Activated CD4-positive, alpha-beta memory T cell treated with anti-CD3 and anti-CD28 coated beads for 36 hours (primary cell): ENCODE results near the gene ITSN1. TPM values are rescaled to one million over a fixed set of nuclear protein-coding genes. Genes with fewer than 3 reads are reported as not detected.

Experiments used
- CTCF ChIA-PET: fragments of 350-600 bp; sonication (Branson Sonifier 250); formaldehyde crosslinking; loops from one replicate; lab custom pipeline; 2021; ENCODE audit warnings: antibody characterized with exemption, inconsistent platforms; lab: Charles Lee
- POLR2A ChIA-PET: fragments of 350-600 bp; sonication (Branson Sonifier 250); formaldehyde crosslinking; loops from one replicate; lab custom pipeline; 2021; ENCODE audit warnings: antibody characterized with exemption; lab: Charles Lee
- DNase-seq: peaks from one replicate; pipeline ENCODE4 v3.0.0-alpha.2; 2020
- H3K27ac Mint-ChIP-seq: one replicate; pipeline ENCODE4 v1.8.0; 2021; ENCODE audit warnings: mixed read lengths
- H3K27me3 Mint-ChIP-seq: one replicate; pipeline ENCODE4 v1.8.0; 2021; ENCODE audit warnings: mixed read lengths
- H3K36me3 Mint-ChIP-seq: one replicate; pipeline ENCODE4 v1.8.0; 2021; ENCODE audit warnings: mixed read lengths
- H3K4me1 Mint-ChIP-seq: one replicate; pipeline ENCODE4 v1.8.0; 2021; ENCODE audit warnings: low read depth, mixed read lengths
- H3K4me3 Mint-ChIP-seq: one replicate; pipeline ENCODE4 v1.8.0; 2021; ENCODE audit warnings: mild to moderate bottlenecking, mixed read lengths
- H3K9me3 Mint-ChIP-seq: one replicate; pipeline ENCODE4 v1.8.0; 2021; ENCODE audit warnings: mixed read lengths
- intact Hi-C: fragments of 100-400 bp; cut with micrococcal nuclease; formaldehyde crosslinking; loops from one replicate; pipeline ENCODE4 v1.15.1; 2023
- total RNA-seq, 2 experiments: library from RNA; stranded (reverse); gene quantifications; one replicate each; pipeline ENCODE4 v1.2.3, GENCODE V29; 2021

Gene ITSN1
- total RNA-seq, 2 experiments from 2014 or later, result 3.2 to 4.5 TPM

- H3K36me3 Mint-ChIP-seq, result peaks cover 6% of the 10 kb centered on the region
- no peak overlapping the region for H3K27ac Mint-ChIP-seq
- no peak for DNase-seq
- ChIA-PET POLR2A (no interaction called here), CTCF (interaction anchor here (0.8 kb wide), 1 partner anchor 1890 kb away, joined by 3 read pairs; no protein-coding TSS in a partner anchor)
- intact Hi-C loops, result no loop called here
- H3K9me3 Mint-ChIP-seq, result peaks cover 21% of the 10 kb centered on the region
- H3K4me3 Mint-ChIP-seq, result no peak overlapping the region
- H3K4me1 Mint-ChIP-seq, result no peaks in the 10 kb centered on the region
- no peaks in the 10 kb centered on the region for H3K27me3 Mint-ChIP-seq
Measured at GRCh38 chr21:33748903-33749302, 106.6 kb downstream of the ITSN1 start.

- Mint-ChIP-seq H3K9me3 (peaks cover 21% of the 10 kb centered on the region), H3K27ac (no peak overlapping the region), H3K36me3 (peaks cover 6% of the 10 kb centered on the region), H3K4me3 (no peak overlapping the region), H3K27me3 (no peaks in the 10 kb centered on the region), H3K4me1 (no peaks in the 10 kb centered on the region)
- ChIA-PET POLR2A (no interaction called here), CTCF (no interaction called here)
- intact Hi-C loops, result no loop called here
- DNase-seq, result no peak
Measured at GRCh38 chr21:33750017-33750416, 107.7 kb downstream of the ITSN1 start.

GRCh38 chr21:33751120-33751519, 108.8 kb downstream of the ITSN1 start:
- H3K36me3 Mint-ChIP-seq, result peaks cover 3% of the 10 kb centered on the region
- ChIA-PET CTCF (no interaction called here), POLR2A (no interaction called here)
- H3K27ac Mint-ChIP-seq, result no peak overlapping the region
- intact Hi-C loops, result no loop called here
- DNase-seq, result no peak
- H3K27me3 Mint-ChIP-seq, result no peaks in the 10 kb centered on the region
- no peak overlapping the region for H3K4me3 Mint-ChIP-seq
- no peaks in the 10 kb centered on the region for H3K4me1 Mint-ChIP-seq
- peaks cover 16% of the 10 kb centered on the region for H3K9me3 Mint-ChIP-seq

- peaks cover 11% of the 10 kb centered on the region for H3K9me3 Mint-ChIP-seq
- intact Hi-C loops, result no loop called here
- ChIA-PET CTCF (no interaction called here), POLR2A (no interaction called here)
- peaks cover 1% of the 10 kb centered on the region for H3K36me3 Mint-ChIP-seq
- no peaks in the 10 kb centered on the region for H3K4me1 Mint-ChIP-seq
- no peaks in the 10 kb centered on the region for H3K27me3 Mint-ChIP-seq
- H3K27ac Mint-ChIP-seq, result no peak overlapping the region
- DNase-seq, result no peak
- no peak overlapping the region for H3K4me3 Mint-ChIP-seq
Measured at GRCh38 chr21:33751533-33751932, 109.2 kb downstream of the ITSN1 start.

- DNase-seq, result no peak
- no peaks in the 10 kb centered on the region for H3K36me3 Mint-ChIP-seq
- H3K27ac Mint-ChIP-seq, result no peak overlapping the region
- peaks cover 5% of the 10 kb centered on the region for H3K9me3 Mint-ChIP-seq
- ChIA-PET POLR2A (no interaction called here), CTCF (no interaction called here)
- intact Hi-C loops, result no loop called here
- no peaks in the 10 kb centered on the region for H3K27me3 Mint-ChIP-seq
- no peaks in the 10 kb centered on the region for H3K4me1 Mint-ChIP-seq
- no peak overlapping the region for H3K4me3 Mint-ChIP-seq
Measured at GRCh38 chr21:33752260-33752659, 110.0 kb downstream of the ITSN1 start.

GRCh38 chr21:33753886-33754285, 111.6 kb downstream of the ITSN1 start:
- Mint-ChIP-seq H3K27me3 (no peaks in the 10 kb centered on the region), H3K9me3 (no peaks in the 10 kb centered on the region), H3K4me1 (no peaks in the 10 kb centered on the region), H3K4me3 (no peak overlapping the region), H3K27ac (no peak overlapping the region), H3K36me3 (no peaks in the 10 kb centered on the region)
- ChIA-PET CTCF (interaction anchor here (0.6 kb wide), 1 partner anchor 594 kb away, joined by 3 read pairs; no protein-coding TSS in a partner anchor), POLR2A (no interaction called here)
- intact Hi-C loops, result no loop called here
- DNase-seq, result no peak

GRCh38 chr21:33754481-33754880, 112.2 kb downstream of the ITSN1 start:
- no peaks in the 10 kb centered on the region for H3K36me3 Mint-ChIP-seq
- no peaks in the 10 kb centered on the region for H3K4me1 Mint-ChIP-seq
- no peaks in the 10 kb centered on the region for H3K27me3 Mint-ChIP-seq
- DNase-seq, result no peak
- CTCF ChIA-PET, result no interaction called here
- H3K4me3 Mint-ChIP-seq, result no peak overlapping the region
- H3K27ac Mint-ChIP-seq, result no peak overlapping the region
- POLR2A ChIA-PET, result no interaction called here
- H3K9me3 Mint-ChIP-seq, result no peaks in the 10 kb centered on the region
- intact Hi-C loops, result no loop called here

GRCh38 chr21:33755354-33755753, 113.1 kb downstream of the ITSN1 start:
- Mint-ChIP-seq H3K4me3 (no peak overlapping the region), H3K27me3 (no peaks in the 10 kb centered on the region), H3K4me1 (no peaks in the 10 kb centered on the region), H3K36me3 (no peaks in the 10 kb centered on the region), H3K9me3 (no peaks in the 10 kb centered on the region), H3K27ac (no peak overlapping the region)
- ChIA-PET POLR2A (no interaction called here), CTCF (no interaction called here)
- intact Hi-C loops, result no loop called here
- no peak for DNase-seq

GRCh38 chr21:33760641-33761440, 118.5 kb downstream of the ITSN1 start:
- no peak overlapping the region for H3K27ac Mint-ChIP-seq
- H3K27me3 Mint-ChIP-seq, result no peaks in the 10 kb centered on the region
- CTCF ChIA-PET, result no interaction called here
- no peak overlapping the region for H3K4me3 Mint-ChIP-seq
- POLR2A ChIA-PET, result no interaction called here
- H3K9me3 Mint-ChIP-seq, result no peaks in the 10 kb centered on the region
- no peaks in the 10 kb centered on the region for H3K36me3 Mint-ChIP-seq
- no peak for DNase-seq
- H3K4me1 Mint-ChIP-seq, result no peaks in the 10 kb centered on the region
- intact Hi-C loops, result no loop called here

GRCh38 chr21:33761441-33762036, 119.2 kb downstream of the ITSN1 start:
- Mint-ChIP-seq H3K4me3 (no peak overlapping the region), H3K4me1 (no peaks in the 10 kb centered on the region), H3K9me3 (no peaks in the 10 kb centered on the region), H3K27me3 (no peaks in the 10 kb centered on the region), H3K27ac (no peak overlapping the region), H3K36me3 (no peaks in the 10 kb centered on the region)
- no peak for DNase-seq
- CTCF ChIA-PET, result no interaction called here
- intact Hi-C loops, result no loop called here
- POLR2A ChIA-PET, result no interaction called here

GRCh38 chr21:33762803-33763581, 120.7 kb downstream of the ITSN1 start:
- Mint-ChIP-seq H3K9me3 (no peaks in the 10 kb centered on the region), H3K36me3 (no peaks in the 10 kb centered on the region), H3K27ac (no peak overlapping the region), H3K4me1 (no peaks in the 10 kb centered on the region), H3K27me3 (no peaks in the 10 kb centered on the region), H3K4me3 (no peak overlapping the region)
- POLR2A ChIA-PET, result interaction anchor here (0.7 kb wide), 1 partner anchor 42 kb away, joined by 4 read pairs; no protein-coding TSS in a partner anchor
- CTCF ChIA-PET, result no interaction called here
- no peak for DNase-seq
- intact Hi-C loops, result no loop called here

- H3K4me1 Mint-ChIP-seq, result no peaks in the 10 kb centered on the region
- H3K27me3 Mint-ChIP-seq, result no peaks in the 10 kb centered on the region
- no peak overlapping the region for H3K27ac Mint-ChIP-seq
- no peaks in the 10 kb centered on the region for H3K36me3 Mint-ChIP-seq
- intact Hi-C loops, result no loop called here
- POLR2A ChIA-PET, result interaction anchor here (0.7 kb wide), 1 partner anchor 41 kb away, joined by 4 read pairs; no protein-coding TSS in a partner anchor
- H3K9me3 Mint-ChIP-seq, result no peaks in the 10 kb centered on the region
- no peak overlapping the region for H3K4me3 Mint-ChIP-seq
- DNase-seq, result no peak
- CTCF ChIA-PET, result no interaction called here
Measured at GRCh38 chr21:33763582-33763899, 121.2 kb downstream of the ITSN1 start.
